Measurements from ENCODE around the gene PIK3CG. TPM values are rescaled to one million over a fixed set of nuclear protein-coding genes. Genes with fewer than 3 reads are reported as not detected.

PIK3CG gene
- total RNA-seq, 4 donors from 2014 or later = 3.1 to 9.3 (median 7.2) TPM

DNA sequence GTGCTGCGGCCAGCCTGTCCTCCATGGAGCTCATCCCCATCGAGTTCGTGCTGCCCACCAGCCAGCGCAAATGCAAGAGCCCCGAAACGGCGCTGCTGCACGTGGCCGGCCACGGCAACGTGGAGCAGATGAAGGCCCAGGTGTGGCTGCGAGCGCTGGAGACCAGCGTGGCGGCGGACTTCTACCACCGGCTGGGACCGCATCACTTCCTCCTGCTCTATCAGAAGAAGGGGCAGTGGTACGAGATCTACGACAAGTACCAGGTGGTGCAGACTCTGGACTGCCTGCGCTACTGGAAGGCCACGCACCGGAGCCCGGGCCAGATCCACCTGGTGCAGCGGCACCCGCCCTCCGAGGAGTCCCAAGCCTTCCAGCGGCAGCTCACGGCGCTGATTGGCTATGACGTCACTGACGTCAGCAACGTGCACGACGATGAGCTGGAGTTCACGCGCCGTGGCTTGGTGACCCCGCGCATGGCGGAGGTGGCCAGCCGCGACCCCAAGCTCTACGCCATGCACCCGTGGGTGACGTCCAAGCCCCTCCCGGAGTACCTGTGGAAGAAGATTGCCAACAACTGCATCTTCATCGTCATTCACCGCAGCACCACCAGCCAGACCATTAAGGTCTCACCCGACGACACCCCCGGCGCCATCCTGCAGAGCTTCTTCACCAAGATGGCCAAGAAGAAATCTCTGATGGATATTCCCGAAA, 2.7 kb downstream of the PIK3CG start:
- H3K9me3 ChIP-seq = no peaks in the 10 kb centered on the region
- peaks cover 0 to 18% (median 7%) of the 10 kb centered on the region in 4 donors for H3K4me1 ChIP-seq
- no peaks in the 10 kb centered on the region for H3K27me3 ChIP-seq
- TF ChIP-seq CTCF (IDR thresholded peaks at IDR 0.05) (no peak), EP300 (IDR thresholded peaks at IDR 0.05) (no peak), POLR2A (IDR thresholded peaks at IDR 0.05) (no peak)
- DNase-seq (ENCODE audit: low spot score in 2 of 2) = no peak
- peaks cover 0 to 7% (median 0%) of the 10 kb centered on the region in 3 donors for H3K36me3 ChIP-seq
- H3K4me3 ChIP-seq = no peak overlapping the region
- WGBS, 2 donors = 96% methylated on average over 49 to 53 of the region's 54 CpGs
- H3K27ac ChIP-seq = no peak overlapping the region

- Histone ChIP-seq H3K4me3 (no peak overlapping the region), H3K9me3 (no peaks in the 10 kb centered on the region), H3K36me3 (peaks cover 0 to 7% (median 0%) of the 10 kb centered on the region in 3 donors), H3K4me1 (peaks cover 0 to 14% (median 7%) of the 10 kb centered on the region in 4 donors), H3K27ac (no peak overlapping the region), H3K27me3 (no peaks in the 10 kb centered on the region)
- TF ChIP-seq CTCF (IDR thresholded peaks at IDR 0.05) (no peak), POLR2A (IDR thresholded peaks at IDR 0.05) (no peak), EP300 (IDR thresholded peaks at IDR 0.05) (no peak)
- no peak for DNase-seq (ENCODE audit: low spot score in 2 of 2)
- WGBS, 2 donors = 94 to 95% methylated on average over 12 to 19 of the region's 20 CpGs
These were observed 3.3 kb downstream of the PIK3CG start for GRCh38 chr7:106868364-106868763.

DNA sequence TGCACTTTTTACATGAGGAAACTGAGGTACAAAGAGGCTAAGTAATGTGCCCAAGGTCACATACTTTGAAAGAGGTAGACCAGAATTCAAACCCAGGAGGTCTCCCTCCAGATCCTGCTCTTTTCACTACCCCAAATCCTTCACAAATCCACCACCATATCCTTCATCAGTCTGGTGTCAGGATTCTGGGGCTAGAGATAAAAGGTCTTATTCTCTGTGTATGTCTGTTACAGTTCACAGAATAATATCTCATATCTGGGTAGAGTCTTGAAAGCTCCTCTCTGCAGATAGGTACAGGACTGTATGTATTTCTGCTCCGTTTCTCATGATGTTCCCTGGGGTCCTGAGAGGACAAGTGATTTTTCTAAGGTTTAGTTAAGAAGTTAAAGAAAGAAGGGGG, 4.9 kb downstream of the PIK3CG start:
- Histone ChIP-seq H3K4me3 (no peak overlapping the region), H3K4me1 (peaks cover 0 to 3% (median 0%) of the 10 kb centered on the region in 4 donors), H3K9me3 (no peaks in the 10 kb centered on the region), H3K27ac (no peak overlapping the region), H3K36me3 (peaks cover 0 to 7% (median 0%) of the 10 kb centered on the region in 3 donors), H3K27me3 (no peaks in the 10 kb centered on the region)
- 65 to 76% methylated on average over 1 of the region's 1 CpG for whole genome bisulfite sequencing, 2 donors
- DNase-seq (ENCODE audit: low spot score in 2 of 2) = no peak
- TF ChIP-seq CTCF (IDR thresholded peaks at IDR 0.05) (no peak), EP300 (IDR thresholded peaks at IDR 0.05) (no peak), POLR2A (IDR thresholded peaks at IDR 0.05) (no peak)

DNA sequence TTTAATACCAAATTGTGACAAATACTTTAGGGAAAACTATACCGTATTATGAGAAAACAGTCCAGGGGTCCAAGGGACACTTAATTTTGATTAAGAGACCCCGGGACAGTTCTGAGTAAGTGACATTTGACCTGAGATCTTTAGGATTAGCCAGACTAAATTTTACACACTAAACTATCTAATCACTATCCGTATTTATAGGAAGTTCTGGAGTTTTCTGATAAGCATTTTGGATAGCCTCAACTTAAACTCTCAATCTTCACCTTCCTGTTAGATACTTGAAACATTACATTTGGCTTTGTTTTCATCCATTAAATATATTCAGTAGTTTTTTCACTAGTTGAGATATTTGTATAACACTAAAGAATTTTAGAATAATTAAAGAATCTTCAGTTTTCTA, 5.4 kb downstream of the PIK3CG start:
- peaks cover 0 to 7% (median 0%) of the 10 kb centered on the region in 3 donors for H3K36me3 ChIP-seq
- no peak for DNase-seq (ENCODE audit: low spot score in 2 of 2)
- no peak overlapping the region for H3K27ac ChIP-seq
- H3K4me3 ChIP-seq = no peak overlapping the region
- TF ChIP-seq CTCF (IDR thresholded peaks at IDR 0.05) (no peak), EP300 (IDR thresholded peaks at IDR 0.05) (no peak), POLR2A (IDR thresholded peaks at IDR 0.05) (no peak)
- WGBS, 2 donors = 64 to 65% methylated on average over 3 of the region's 3 CpGs
- H3K9me3 ChIP-seq = no peaks in the 10 kb centered on the region
- no peaks in the 10 kb centered on the region for H3K27me3 ChIP-seq
- H3K4me1 ChIP-seq = peaks cover 0 to 3% (median 0%) of the 10 kb centered on the region in 4 donors

DNA sequence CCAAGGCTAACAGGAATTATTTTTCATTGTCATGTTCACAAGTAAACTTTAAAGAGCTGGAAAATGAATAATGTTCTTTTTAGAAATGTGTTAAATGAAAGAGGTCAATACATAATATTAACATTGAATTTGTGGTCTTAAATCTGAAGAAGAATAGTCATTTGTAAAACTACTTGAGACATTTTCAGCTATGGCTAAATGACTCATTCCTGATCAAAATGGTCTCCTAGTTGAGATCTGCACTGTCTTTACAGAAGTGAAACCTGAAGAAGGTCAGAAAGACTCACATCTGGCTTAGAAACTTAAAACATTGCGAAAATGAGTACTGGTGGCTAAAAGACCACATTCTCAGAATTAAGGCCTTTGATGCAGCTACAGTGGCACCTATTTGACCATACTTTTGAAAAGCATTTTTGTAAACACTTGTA, 5.9 kb downstream of the PIK3CG start:
- DNase-seq (ENCODE audit: low spot score in 2 of 2) = no peak
- Histone ChIP-seq H3K27me3 (no peaks in the 10 kb centered on the region), H3K27ac (peak overlapping the region in 1 of 4 donors; percentile 43), H3K36me3 (peaks cover 0 to 7% (median 0%) of the 10 kb centered on the region in 3 donors), H3K4me3 (no peak overlapping the region), H3K9me3 (no peaks in the 10 kb centered on the region), H3K4me1 (peaks cover 0 to 3% (median 0%) of the 10 kb centered on the region in 4 donors)
- TF ChIP-seq CTCF (IDR thresholded peaks at IDR 0.05) = no peak
- no peak for TF ChIP-seq EP300 (IDR thresholded peaks at IDR 0.05)
- TF ChIP-seq POLR2A (IDR thresholded peaks at IDR 0.05) = no peak
- WGBS, 2 donors = 79 to 86% methylated on average over 1 of the region's 1 CpG

Measured in tibial nerve (tissue), 4 donors.